ENCODE measurements around the gene RNPEPL1. TPM values are rescaled to one million over a fixed set of nuclear protein-coding genes. Genes with fewer than 3 reads are reported as not detected.

Gene RNPEPL1
- total RNA-seq, 1 experiment from 2014 or later = 88.2 TPM

DNA sequence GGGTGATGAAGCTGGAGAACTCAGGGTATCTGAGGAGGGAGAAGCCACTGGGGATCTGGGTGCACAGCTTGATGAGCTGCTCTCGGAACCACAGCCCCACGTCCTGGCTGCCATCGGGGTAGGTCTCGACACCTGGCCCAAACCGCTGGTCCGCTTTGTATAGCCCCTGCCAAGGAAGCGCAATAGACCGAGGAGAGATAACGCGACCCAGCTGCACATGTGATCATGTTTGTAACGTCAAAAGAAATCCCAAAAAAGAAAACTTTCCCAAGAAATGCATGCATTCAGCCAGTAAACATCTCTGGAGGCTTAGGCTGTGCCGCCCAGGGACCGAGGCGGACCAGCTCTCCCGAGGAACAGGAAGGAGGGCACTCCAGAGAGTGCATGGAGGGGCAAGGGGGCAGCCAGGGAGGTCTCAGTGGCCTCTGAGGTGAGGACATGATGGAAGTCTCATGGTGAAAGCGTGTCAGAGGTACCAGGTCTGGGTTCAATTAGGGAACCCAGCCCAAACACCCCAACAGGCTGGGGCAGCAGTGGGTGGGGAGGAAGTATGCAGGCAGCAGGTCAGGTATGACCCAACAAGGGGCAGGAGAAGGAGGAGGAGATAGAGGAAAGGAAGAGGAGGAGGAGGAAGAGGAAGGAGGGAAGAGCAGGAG lies 38.8 kb upstream of the RNPEPL1 start:
- DNase-seq (ENCODE audit: low read depth, low spot score) = no peak
- no peak overlapping the region for H3K27ac ChIP-seq (ENCODE audit: low read length)
- in situ Hi-C loops (cut with HindIII; ENCODE audit: low pct_unique_long_range_greater_than_20kb, low sequenced_read_pairs) = no loop called here
- TF ChIP-seq, protein P1, sequence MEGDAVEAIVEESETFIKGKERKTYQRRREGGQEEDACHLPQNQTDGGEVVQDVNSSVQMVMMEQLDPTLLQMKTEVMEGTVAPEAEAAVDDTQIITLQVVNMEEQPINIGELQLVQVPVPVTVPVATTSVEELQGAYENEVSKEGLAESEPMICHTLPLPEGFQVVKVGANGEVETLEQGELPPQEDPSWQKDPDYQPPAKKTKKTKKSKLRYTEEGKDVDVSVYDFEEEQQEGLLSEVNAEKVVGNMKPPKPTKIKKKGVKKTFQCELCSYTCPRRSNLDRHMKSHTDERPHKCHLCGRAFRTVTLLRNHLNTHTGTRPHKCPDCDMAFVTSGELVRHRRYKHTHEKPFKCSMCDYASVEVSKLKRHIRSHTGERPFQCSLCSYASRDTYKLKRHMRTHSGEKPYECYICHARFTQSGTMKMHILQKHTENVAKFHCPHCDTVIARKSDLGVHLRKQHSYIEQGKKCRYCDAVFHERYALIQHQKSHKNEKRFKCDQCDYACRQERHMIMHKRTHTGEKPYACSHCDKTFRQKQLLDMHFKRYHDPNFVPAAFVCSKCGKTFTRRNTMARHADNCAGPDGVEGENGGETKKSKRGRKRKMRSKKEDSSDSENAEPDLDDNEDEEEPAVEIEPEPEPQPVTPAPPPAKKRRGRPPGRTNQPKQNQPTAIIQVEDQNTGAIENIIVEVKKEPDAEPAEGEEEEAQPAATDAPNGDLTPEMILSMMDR (IDR thresholded peaks at IDR 0.05) = no peak
- TF ChIP-seq SIN3A (IDR thresholded peaks at IDR 0.05; ENCODE audit: borderline replicate concordance, insufficient read depth, low read depth, low read length) (no peak), TCF7L2 (IDR thresholded peaks at IDR 0.05; ENCODE audit: low read depth, low read length) (no peak), POLR2AphosphoS5 (IDR thresholded peaks at IDR 0.05; ENCODE audit: low read depth, low read length) (no peak)
- TF ChIP-seq, protein P2, sequence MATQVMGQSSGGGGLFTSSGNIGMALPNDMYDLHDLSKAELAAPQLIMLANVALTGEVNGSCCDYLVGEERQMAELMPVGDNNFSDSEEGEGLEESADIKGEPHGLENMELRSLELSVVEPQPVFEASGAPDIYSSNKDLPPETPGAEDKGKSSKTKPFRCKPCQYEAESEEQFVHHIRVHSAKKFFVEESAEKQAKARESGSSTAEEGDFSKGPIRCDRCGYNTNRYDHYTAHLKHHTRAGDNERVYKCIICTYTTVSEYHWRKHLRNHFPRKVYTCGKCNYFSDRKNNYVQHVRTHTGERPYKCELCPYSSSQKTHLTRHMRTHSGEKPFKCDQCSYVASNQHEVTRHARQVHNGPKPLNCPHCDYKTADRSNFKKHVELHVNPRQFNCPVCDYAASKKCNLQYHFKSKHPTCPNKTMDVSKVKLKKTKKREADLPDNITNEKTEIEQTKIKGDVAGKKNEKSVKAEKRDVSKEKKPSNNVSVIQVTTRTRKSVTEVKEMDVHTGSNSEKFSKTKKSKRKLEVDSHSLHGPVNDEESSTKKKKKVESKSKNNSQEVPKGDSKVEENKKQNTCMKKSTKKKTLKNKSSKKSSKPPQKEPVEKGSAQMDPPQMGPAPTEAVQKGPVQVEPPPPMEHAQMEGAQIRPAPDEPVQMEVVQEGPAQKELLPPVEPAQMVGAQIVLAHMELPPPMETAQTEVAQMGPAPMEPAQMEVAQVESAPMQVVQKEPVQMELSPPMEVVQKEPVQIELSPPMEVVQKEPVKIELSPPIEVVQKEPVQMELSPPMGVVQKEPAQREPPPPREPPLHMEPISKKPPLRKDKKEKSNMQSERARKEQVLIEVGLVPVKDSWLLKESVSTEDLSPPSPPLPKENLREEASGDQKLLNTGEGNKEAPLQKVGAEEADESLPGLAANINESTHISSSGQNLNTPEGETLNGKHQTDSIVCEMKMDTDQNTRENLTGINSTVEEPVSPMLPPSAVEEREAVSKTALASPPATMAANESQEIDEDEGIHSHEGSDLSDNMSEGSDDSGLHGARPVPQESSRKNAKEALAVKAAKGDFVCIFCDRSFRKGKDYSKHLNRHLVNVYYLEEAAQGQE (IDR thresholded peaks at IDR 0.05; ENCODE audit: insufficient read depth in 1 of 2, low read depth in 2 of 2, low read length in 1 of 2) = no peak
- H3K9me3 ChIP-seq (ENCODE audit: control insufficient read depth, insufficient read depth, low read depth, low read length) = peaks cover 28% of the 10 kb centered on the region; the same call in 1 of the 2 replicates
- ATAC-seq = no peak
- BruUV-seq (replicated peaks) = no TSS peak
- POLR2A ChIA-PET = no interaction called here
- H3K27me3 ChIP-seq (ENCODE audit: control insufficient read depth, insufficient read depth, low read length) = no peaks in the 10 kb centered on the region
- H3K36me3 ChIP-seq (ENCODE audit: control insufficient read depth, insufficient read depth, low read length) = no peaks in the 10 kb centered on the region
- no peak overlapping the region for H3K4me3 ChIP-seq (ENCODE audit: low read depth in 2 of 2, low read length in 2 of 2)
- intact Hi-C loops (cut with micrococcal nuclease; ENCODE audit: unreplicated experiment) = no loop called here
- no peaks in the 10 kb centered on the region for H3K4me1 ChIP-seq (ENCODE audit: control insufficient read depth, insufficient read depth, low read length)
- CTCF ChIA-PET = no interaction called here

DNA sequence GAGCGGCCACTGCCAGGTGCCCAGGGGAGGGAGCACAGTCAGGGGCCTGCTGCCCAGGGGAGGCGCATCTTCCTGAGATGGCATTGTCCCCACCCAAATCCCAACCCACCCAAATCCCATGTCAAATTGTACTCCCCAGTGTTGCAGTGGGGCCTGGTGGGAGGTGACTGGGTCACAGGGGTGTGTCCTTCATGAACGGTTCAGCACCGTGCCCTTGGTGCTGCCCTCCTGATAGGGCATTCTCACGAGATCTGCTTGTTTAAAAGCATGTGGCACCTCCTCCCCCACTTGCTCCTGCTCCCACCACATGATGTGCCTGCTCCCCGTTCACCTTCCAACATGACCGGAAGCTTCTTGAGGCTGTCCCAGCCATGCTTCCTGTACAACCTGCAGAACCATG lies 38.1 kb upstream of the RNPEPL1 start:
- H3K4me1 ChIP-seq (ENCODE audit: control insufficient read depth, insufficient read depth, low read length) = no peaks in the 10 kb centered on the region
- no peak for ATAC-seq
- CTCF ChIA-PET = no interaction called here
- BruUV-seq (replicated peaks) = no TSS peak
- H3K4me3 ChIP-seq (ENCODE audit: low read depth in 2 of 2, low read length in 2 of 2) = no peak overlapping the region
- POLR2A ChIA-PET = no interaction called here
- no peaks in the 10 kb centered on the region for H3K27me3 ChIP-seq (ENCODE audit: control insufficient read depth, insufficient read depth, low read length)
- in situ Hi-C loops (cut with HindIII; ENCODE audit: low pct_unique_long_range_greater_than_20kb, low sequenced_read_pairs) (no loop called here), intact Hi-C loops (cut with micrococcal nuclease; ENCODE audit: unreplicated experiment) (no loop called here)
- no peak for DNase-seq (ENCODE audit: low read depth, low spot score)
- no peak overlapping the region for H3K27ac ChIP-seq (ENCODE audit: low read length)
- H3K36me3 ChIP-seq (ENCODE audit: control insufficient read depth, insufficient read depth, low read length) = no peaks in the 10 kb centered on the region
- peaks cover 23% of the 10 kb centered on the region; the same call in 1 of the 2 replicates for H3K9me3 ChIP-seq (ENCODE audit: control insufficient read depth, insufficient read depth, low read depth, low read length)
- TF ChIP-seq POLR2AphosphoS5 (IDR thresholded peaks at IDR 0.05; ENCODE audit: low read depth, low read length) (no peak), SIN3A (IDR thresholded peaks at IDR 0.05; ENCODE audit: borderline replicate concordance, insufficient read depth, low read depth, low read length) (no peak), TCF7L2 (IDR thresholded peaks at IDR 0.05; ENCODE audit: low read depth, low read length) (no peak)
- TF ChIP-seq, protein P2 (IDR thresholded peaks at IDR 0.05; ENCODE audit: insufficient read depth in 1 of 2, low read depth in 2 of 2, low read length in 1 of 2) = no peak
- TF ChIP-seq, protein P1 (IDR thresholded peaks at IDR 0.05) = no peak
